ENCODE results near the gene BAG2.
A peak's percentile ranks its signal among the peaks of the same experiment; 100 is the strongest.

Gene BAG2

GRCh38 chr6:57172136-57173055, at the start of gene BAG2:
Gene BAG2, plus strand, starts transcription at chr6:57172326. Its CDS starts 372 bp downstream, at chr6:57172698.
- peak; percentile 70 for DNase-seq

- DNase-seq = no peak
Observed at GRCh38 chr6:57123111-57123510, 49.0 kb upstream of the BAG2 start.

- no peak for DNase-seq
Observed at GRCh38 chr6:57127763-57128162, 44.4 kb upstream of the BAG2 start.

GRCh38 chr6:57130661-57131177, 41.4 kb upstream of the BAG2 start:
- no peak for DNase-seq

- no peak for DNase-seq
Observed at GRCh38 chr6:57134954-57135353, 37.2 kb upstream of the BAG2 start.

- no peak for DNase-seq
Observed at GRCh38 chr6:57135885-57136284, 36.2 kb upstream of the BAG2 start.

- no peak for DNase-seq
Observed at GRCh38 chr6:57137350-57137749, 34.8 kb upstream of the BAG2 start.

- no peak for DNase-seq
Observed at GRCh38 chr6:57138026-57138425, 34.1 kb upstream of the BAG2 start.

GRCh38 chr6:57141451-57142177, 30.5 kb upstream of the BAG2 start:
- DNase-seq = no peak

GRCh38 chr6:57142178-57142525, 30.0 kb upstream of the BAG2 start:
- DNase-seq = no peak

GRCh38 chr6:57143690-57144089, 28.4 kb upstream of the BAG2 start:
- DNase-seq = no peak

- DNase-seq = no peak
Observed at GRCh38 chr6:57147401-57147800, 24.7 kb upstream of the BAG2 start.

GRCh38 chr6:57147955-57148858, 23.9 kb upstream of the BAG2 start:
- DNase-seq = no peak

GRCh38 chr6:57158658-57159057, 13.5 kb upstream of the BAG2 start:
- DNase-seq = no peak

- DNase-seq = no peak
Observed at GRCh38 chr6:57159127-57159526, 13.0 kb upstream of the BAG2 start.

- no peak for DNase-seq
Observed at GRCh38 chr6:57162028-57162427, 10.1 kb upstream of the BAG2 start.

- DNase-seq = no peak
Observed at GRCh38 chr6:57162516-57162915, 9.6 kb upstream of the BAG2 start.

- DNase-seq = no peak
Observed at GRCh38 chr6:57163956-57164355, 8.2 kb upstream of the BAG2 start.

GRCh38 chr6:57165080-57165479, 7.0 kb upstream of the BAG2 start:
- DNase-seq = no peak

- no peak for DNase-seq
Observed at GRCh38 chr6:57173056-57173885, 1.1 kb downstream of the BAG2 start.

- DNase-seq = no peak
Observed at GRCh38 chr6:57173886-57174510, 1.9 kb downstream of the BAG2 start.

GRCh38 chr6:57174511-57174907, 2.4 kb downstream of the BAG2 start:
- no peak for DNase-seq
